WERI-Rb-1 (cell line): ENCODE results near the gene OSER1.
"Not testable (repeated sequence)": the region's sequence is repeated elsewhere in the genome, so short reads cannot be mapped to it uniquely, and the experiment has no call there.

Experiments used
- DNase-seq: peaks from one replicate; pipeline ENCODE4 v3.0.0-alpha.2; 2020
- H3K27ac ChIP-seq: fragments of 250-450 bp; sonication (Bioruptor Pico); 2 replicates; pipeline ENCODE4 v1.5.1; 2020; ENCODE audit warnings: mild to moderate bottlenecking, moderate library complexity
- H3K27me3 ChIP-seq: fragments of 250-450 bp; sonication (Bioruptor Pico); 2 replicates; pipeline ENCODE4 v1.5.1; 2021; ENCODE audit warnings: mild to moderate bottlenecking, low read depth, moderate library complexity; ENCODE audit not compliant: insufficient read depth, severe bottlenecking
- H3K36me3 ChIP-seq: fragments of 250-450 bp; sonication (Bioruptor Pico); 2 replicates; pipeline ENCODE4 v1.5.1; 2020; ENCODE audit warnings: mild to moderate bottlenecking, moderate library complexity
- H3K4me3 ChIP-seq: 2 replicates; pipeline ENCODE4 v1.5.1; 2011; ENCODE audit warnings: low read depth, mild to moderate bottlenecking, control low read depth, low read length
- H3K9me3 ChIP-seq: fragments of 250-450 bp; sonication (Bioruptor Pico); 2 replicates; pipeline ENCODE4 v1.5.1; 2021; ENCODE audit warnings: mild to moderate bottlenecking, moderate library complexity; ENCODE audit not compliant: severe bottlenecking
- TF ChIP-seq, protein P1 (sequence below): IDR thresholded peaks from 2 replicates; pipeline ENCODE4 v1.5.1; 2011; ENCODE audit warnings: low read depth, mild to moderate bottlenecking, control low read depth, inconsistent platforms, low read length

OSER1 gene

DNA sequence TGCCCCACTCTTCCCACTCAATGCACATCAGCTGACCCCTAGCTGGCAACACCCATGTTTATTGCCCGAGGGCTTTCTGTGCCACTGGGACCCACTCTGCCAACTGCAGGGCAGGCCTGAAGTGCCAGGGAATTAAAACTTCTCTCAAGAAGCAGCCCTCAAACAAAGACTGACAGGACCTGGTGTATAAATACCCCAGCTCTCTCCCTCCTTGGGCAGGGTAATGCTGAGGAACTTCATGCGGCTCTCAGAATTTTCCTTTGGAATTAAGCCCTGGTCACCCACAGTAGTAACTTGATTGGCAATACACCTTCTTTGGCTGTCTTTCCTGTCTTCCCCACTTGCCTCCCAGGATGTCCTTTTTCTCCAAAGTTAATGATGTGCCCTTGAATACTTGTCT, 31.2 kb upstream of the OSER1 start:
- no peak for DNase-seq
- Histone ChIP-seq H3K27ac (no peak overlapping the region), H3K27me3 (no peaks in the 10 kb centered on the region), H3K36me3 (no peaks in the 10 kb centered on the region), H3K9me3 (no peaks in the 10 kb centered on the region), H3K4me3 (no peak overlapping the region)
- TF ChIP-seq, protein P1, sequence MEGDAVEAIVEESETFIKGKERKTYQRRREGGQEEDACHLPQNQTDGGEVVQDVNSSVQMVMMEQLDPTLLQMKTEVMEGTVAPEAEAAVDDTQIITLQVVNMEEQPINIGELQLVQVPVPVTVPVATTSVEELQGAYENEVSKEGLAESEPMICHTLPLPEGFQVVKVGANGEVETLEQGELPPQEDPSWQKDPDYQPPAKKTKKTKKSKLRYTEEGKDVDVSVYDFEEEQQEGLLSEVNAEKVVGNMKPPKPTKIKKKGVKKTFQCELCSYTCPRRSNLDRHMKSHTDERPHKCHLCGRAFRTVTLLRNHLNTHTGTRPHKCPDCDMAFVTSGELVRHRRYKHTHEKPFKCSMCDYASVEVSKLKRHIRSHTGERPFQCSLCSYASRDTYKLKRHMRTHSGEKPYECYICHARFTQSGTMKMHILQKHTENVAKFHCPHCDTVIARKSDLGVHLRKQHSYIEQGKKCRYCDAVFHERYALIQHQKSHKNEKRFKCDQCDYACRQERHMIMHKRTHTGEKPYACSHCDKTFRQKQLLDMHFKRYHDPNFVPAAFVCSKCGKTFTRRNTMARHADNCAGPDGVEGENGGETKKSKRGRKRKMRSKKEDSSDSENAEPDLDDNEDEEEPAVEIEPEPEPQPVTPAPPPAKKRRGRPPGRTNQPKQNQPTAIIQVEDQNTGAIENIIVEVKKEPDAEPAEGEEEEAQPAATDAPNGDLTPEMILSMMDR, result no peak

DNA sequence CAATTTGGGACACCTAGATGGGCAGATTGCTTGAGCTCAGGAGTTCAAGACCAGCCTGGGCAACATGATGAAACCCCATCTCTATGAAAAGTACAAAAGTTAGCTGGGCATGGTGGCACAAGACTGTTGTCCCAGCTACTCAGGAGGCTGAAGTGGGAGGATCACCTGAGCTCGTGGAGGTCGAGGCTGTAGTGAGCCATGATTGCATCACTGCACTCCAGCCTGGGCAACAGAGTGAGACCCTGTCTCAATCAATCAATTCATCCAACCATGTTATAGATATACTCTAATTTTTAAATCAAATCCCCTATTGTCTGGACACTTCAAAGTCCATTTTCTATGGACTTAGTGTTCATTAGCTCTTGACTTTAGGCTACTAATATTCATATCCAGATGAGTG, 26.3 kb upstream of the OSER1 start:
- not testable (repeated sequence) for H3K27me3 ChIP-seq, H3K36me3 ChIP-seq, H3K4me3 ChIP-seq, H3K9me3 ChIP-seq, H3K27ac ChIP-seq, DNase-seq

DNA sequence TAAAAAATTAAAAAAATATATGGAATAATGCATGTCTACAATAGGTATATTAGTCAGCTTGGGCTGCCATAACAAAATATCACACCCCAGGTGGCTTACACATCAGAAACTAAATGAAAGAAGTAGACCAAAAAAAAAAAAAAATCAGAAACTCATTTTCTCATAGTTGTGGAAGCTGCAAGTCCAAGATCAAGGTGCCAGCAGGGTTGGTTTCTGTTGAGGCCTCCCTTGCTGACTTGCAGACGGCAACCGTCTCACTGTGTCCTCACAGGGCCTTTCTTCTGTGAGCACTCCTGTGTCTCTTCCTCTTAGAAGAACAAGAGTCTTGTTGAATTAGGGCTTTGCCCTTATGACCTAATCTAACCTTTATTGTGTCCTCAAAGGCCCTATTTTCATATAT, 25.1 kb upstream of the OSER1 start:
- Histone ChIP-seq H3K27ac (no peak overlapping the region), H3K27me3 (no peaks in the 10 kb centered on the region), H3K9me3 (no peaks in the 10 kb centered on the region), H3K4me3 (no peak overlapping the region), H3K36me3 (no peaks in the 10 kb centered on the region)
- DNase-seq, result no peak
- TF ChIP-seq, protein P1, result no peak

DNA sequence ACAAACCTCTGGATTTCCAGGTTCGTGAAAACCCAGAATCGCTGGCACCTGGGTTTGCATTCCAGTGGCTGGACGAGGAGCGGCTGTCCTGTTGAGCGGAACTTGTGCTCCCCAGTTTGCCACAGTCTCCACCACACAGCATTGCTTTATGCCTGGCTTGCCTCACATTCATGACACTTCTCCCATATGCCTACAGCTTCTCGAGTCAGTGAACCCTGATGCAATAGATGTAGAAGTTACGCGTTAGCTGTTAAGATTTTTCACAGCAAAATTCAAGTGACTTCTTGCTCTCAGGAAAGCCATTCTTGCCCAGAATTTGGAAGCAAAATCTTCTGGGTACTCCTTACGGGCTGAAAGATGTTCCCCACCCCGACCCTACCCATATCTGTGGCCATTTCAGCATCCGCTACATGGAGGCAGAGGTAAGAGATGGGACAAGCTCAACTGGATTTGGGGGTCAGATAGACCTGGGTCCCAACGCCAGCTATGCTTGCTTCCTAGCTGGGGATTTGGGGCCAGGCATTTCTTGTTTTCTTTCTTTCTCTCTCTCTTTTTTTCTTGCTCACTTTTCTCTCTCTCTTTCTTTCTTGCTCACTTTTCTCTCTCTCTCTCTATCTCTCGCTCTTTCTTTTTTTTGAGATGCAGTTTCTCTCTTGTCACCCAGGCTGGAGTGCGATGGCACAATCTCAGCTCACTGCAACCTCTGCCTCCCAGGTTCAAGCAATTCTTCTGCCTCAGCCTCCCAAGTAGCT, 24.2 kb upstream of the OSER1 start:
- Histone ChIP-seq H3K27ac (no peak overlapping the region), H3K4me3 (no peak overlapping the region), H3K36me3 (no peaks in the 10 kb centered on the region), H3K9me3 (no peaks in the 10 kb centered on the region), H3K27me3 (no peaks in the 10 kb centered on the region)
- TF ChIP-seq, protein P1, result no peak
- no peak for DNase-seq

DNA sequence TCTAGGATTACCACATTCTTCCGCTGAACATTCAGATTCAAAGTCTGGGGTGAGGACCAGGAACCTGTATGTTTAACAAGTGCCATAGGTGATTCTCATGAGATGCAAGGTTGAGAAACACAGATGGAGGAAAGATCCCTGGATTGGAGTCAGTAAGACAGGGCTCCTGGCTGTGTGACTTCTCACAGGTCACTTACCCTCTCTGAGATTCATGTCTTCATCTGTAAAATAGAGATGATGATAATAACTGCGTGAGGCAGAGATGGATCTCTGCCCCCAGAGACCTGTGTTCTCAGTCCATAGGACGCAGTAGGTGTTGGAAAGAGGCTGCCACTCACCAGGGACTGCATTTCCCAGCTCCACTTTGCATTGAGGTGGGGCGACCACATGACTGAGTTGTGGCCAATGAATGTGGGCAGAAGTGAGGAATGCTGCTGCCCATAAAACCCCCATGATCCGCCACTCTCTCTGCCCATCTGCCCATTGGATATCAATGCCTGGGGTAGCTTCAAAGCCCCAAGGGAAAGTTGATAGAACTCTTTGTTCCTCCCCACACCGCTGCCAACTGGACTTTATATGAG, 23.0 kb upstream of the OSER1 start:
- no peaks in the 10 kb centered on the region for H3K9me3 ChIP-seq
- no peak overlapping the region for H3K27ac ChIP-seq
- TF ChIP-seq, protein P1, result no peak
- H3K27me3 ChIP-seq, result no peaks in the 10 kb centered on the region
- no peak overlapping the region for H3K4me3 ChIP-seq
- no peak for DNase-seq
- H3K36me3 ChIP-seq, result no peaks in the 10 kb centered on the region

DNA sequence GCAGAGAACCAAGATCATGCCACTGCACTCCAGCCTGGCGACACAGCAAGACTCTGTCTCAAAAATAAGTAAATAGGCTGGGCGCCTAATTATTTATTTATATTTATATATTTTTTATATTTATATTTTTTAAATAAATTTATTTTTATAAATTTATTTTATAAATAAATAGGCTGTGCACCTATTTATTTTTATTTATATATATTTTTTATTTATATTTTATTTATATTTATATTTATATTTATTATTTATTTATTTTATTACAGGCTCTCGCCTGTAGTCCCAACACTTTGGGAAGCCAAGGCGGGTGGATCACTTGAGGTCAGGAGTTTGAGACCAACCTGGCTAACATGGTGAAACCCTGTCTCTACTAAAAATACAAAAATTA, 21.9 kb upstream of the OSER1 start:
- not testable (repeated sequence) for H3K4me3 ChIP-seq, H3K27ac ChIP-seq, H3K36me3 ChIP-seq, H3K27me3 ChIP-seq, DNase-seq, H3K9me3 ChIP-seq
